ENCODE data around the gene OPTN.
"Not testable (repeated sequence)": the region's sequence is repeated elsewhere in the genome, so short reads cannot be mapped to it uniquely, and the experiment has no call there.

The OPTN gene

GRCh38 chr10:13136651-13137050 is 36.7 kb downstream of the OPTN start:
- DNase-seq, result no peak

- DNase-seq, result no peak
These were observed 39.2 kb downstream of the OPTN start for GRCh38 chr10:13139150-13139549.

DNA sequence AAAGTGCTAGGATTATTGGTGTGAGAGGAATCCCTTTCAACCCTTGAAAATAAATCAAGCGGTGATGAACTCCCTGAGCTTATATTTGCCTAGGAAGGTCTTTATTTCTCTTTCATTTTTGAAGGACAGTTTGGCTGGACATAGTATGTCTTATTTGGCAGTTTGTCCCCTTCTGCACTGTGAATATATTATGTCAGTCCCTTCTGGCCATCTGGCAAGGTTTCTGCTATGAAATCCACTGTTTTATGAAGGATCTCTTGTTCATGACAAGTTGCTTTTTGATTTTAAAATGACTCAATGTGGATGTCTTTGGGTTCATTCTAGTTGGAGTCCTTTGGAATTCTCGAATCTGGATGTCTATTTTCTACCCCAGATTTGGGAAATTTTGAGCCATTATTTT is 39.7 kb downstream of the OPTN start:
- no peak for DNase-seq

DNA sequence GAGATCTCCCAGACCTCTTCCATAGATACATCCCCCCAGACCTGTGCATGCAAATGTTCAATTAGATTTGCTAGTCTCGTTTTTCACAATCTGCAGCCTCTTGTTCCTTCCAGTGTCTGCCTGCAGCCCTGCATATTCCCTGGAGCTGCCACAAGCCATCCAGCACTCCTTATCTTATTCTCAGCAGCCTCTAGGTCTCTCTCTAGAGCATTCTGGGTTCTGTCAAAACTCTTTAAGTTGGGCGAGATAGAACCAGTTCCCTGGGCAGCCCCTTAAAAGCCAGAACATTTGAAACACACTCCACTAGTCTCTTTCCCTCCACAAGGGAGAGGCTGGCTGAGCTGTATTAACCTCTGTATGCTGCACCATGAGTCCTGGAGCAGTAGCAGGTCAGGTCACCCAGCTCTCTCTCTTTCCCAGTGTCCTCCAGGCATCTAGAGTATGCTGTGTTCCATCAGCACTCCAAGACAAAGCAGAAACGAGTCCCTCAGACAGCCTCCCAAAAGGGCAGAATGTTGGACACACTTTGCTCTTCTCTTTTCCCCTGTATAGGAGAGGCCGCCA is 40.7 kb downstream of the OPTN start:
- no peak for DNase-seq

GRCh38 chr10:13143766-13144165 is 43.8 kb downstream of the OPTN start:
- DNase-seq, result no peak

GRCh38 chr10:13144814-13145213 is 44.9 kb downstream of the OPTN start:
- DNase-seq, result no peak

DNA sequence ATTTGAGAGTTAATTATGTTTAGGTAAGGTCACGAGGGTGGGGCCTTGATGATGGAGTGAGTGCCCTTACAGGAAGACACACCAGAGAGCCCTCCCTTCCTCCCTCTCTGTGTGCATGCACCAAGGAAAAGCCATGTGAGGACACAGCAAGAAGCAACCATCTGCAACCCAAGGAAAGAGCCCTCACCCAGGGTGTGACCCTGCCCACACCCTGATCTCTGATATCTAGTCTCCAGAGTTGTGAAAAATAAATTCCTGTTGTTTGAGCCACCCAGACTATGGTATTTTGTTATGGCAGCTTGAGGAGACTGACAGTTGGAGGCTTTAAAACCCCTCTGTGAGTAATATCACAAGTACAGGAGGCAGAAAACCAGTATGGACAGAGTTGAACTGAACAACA is 46.4 kb downstream of the OPTN start:
- no peak for DNase-seq

DNA sequence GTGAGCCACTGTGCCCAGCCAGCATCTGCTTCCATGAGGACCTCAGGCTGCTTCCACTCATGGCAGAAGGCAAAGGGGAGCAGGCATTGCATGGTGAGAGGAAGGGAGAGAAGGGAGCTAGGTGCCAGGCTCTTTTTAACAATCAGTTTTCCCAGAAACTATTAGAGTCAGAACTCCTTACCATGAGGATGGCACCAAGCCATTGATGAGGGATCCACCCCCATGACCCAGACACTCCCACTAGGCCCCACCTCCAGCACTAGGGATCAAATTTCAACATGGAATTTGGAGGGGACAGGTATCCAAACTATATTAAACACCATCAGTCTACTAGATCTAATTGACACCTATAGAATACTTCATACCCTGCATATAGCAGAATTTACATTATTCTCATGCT is 47.2 kb downstream of the OPTN start:
- no peak for DNase-seq

DNA sequence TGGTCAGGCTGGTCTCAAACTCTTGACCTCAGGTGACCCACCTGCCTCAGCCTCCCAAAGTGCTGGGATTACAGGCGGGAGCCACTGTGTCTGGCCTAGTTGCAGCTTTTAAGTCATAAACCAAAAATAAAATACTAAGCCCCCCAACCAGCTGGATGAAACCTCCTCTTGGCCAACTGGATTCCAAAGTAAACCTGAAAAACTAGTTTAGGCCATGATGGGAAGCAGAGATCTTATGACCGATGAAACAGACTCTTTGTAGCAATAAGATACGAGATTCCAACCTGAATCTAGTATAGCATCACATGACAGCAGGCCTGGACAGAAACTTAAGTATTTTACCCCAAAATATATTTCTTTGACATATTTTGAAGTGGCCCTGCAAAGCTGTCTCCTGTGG is 52.3 kb downstream of the OPTN start:
- no peak for DNase-seq

DNA sequence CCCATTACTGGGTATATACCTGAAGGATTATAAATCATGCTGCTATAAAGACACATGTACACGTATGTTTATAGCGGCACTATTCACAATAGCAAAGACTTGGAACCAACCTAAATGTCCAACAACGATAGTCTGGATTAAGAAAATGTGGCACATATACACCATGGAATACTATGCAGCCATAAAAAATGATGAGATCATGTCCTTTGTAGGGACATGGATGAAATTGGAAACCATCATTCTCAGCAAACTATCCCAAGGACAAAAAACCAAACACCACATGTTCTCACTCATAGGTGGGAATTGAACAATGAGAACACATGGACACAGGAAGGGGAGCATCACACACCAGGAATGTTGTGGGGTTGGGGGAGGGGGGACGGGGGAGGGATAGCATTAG is 55.9 kb downstream of the OPTN start:
- DNase-seq, result not testable (repeated sequence)

GRCh38 chr10:13158401-13158800 is 58.4 kb downstream of the OPTN start:
- DNase-seq, result no peak

- peak; percentile 87 to 89 for DNase-seq
These were observed 61.2 kb downstream of the OPTN start, which contains the start of gene MCM10 for GRCh38 chr10:13160934-13161856. MCM10 (plus strand) TSS chr10:13161558; CDS start chr10:13164203, 2,645 bp downstream.

GRCh38 chr10:13161857-13162271 is 61.9 kb downstream of the OPTN start:
- DNase-seq, result no peak

DNA sequence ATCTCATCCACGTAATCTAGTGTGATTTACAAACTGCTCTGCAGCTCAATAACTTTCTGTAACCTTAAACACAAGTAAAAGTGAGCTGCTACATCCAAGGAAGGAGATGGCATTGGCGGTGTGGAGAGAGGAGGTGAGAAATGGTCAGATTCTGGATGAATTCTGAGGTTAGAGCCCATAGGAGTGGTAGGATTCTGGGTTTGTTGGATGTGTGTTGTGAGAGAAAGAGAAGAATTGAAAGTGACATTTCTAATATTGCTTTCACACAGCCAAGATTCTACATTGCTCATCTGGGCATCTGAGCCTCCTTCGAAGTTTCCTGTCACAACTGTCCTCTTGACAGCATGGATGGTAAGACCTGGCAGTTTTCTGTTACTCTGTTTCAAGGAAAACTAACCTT is 63.9 kb downstream of the OPTN start:
- DNase-seq, result no peak

DNA sequence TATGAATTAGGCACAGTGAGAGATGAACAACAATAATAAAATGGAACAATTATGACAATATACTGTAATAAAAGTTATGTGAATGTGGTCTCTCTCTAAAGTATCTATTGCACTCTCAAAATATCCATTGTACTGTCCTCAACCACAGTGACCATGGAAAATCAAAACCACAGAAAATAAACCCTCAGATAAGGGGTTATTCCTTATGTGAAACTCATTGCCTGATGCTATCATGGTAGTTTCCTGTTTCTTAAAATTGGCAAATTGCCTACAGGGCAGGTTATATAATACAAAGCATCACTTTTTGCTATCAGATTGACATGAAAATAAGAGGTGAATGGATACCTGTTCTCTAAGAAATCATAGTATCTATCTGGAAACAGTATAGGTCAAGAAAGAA is 65.2 kb downstream of the OPTN start:
- no peak for DNase-seq

DNA sequence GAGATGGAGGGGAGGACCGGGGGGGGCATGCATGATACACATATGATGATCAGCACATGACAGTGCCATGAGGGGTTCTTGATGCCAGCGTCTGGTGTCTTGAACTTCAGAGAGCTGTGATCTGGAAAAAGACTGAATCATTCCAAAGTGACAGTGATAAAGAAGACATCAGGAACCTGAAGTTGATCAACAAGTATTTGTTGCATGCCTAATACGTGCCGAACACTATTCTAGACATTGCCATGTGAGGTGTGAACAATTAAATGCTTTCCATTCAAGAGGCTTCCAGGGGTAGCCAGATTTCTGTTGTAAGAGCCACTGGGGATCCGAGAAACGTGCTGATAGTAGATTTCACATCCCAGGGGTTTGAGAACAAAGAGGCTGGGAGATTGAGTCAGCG is 67.6 kb downstream of the OPTN start:
- no peak for DNase-seq

DNA sequence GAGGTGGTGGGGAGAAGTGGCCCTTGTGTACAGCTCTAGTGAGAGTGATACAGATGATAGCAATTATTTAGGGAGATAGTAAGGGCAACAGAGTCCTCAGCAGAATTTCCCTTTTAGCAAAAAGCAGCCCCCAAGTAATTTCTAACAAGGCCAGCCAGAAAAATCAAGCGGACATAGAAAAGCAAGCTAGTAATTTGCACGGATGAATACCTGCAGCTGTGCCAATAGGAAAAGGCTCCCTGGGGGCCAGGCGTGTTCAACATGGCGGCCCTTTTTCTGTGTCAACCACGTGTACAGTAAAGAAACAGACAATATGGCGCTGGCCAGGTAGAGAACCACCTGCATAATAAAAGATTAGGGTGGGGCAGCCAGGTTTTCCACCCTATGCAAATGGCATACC is 68.8 kb downstream of the OPTN start:
- peak; percentile 3 to 22 for DNase-seq

GRCh38 chr10:13173616-13174015 is 73.7 kb downstream of the OPTN start:
- no peak for DNase-seq

GRCh38 chr10:13180788-13181187 is 80.8 kb downstream of the OPTN start:
- no peak for DNase-seq

DNA sequence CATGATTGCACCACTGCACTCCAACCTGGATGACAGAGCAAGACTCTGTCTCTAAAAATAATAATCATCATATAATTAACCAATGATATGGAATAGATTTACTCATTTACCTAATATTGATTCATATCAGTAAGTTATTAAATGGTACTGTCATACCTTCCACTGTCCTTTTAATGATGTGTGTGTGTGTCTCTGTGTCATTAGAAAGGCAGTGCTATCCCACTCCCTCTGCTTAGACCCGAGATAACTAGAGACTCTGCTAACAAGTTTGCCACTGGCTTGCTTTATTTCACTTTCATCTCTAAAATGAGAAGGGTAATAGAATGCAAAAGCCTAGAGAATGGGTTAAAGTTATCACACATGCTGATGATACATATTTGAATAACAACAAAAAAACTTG is 82.5 kb downstream of the OPTN start:
- DNase-seq, result no peak

DNA sequence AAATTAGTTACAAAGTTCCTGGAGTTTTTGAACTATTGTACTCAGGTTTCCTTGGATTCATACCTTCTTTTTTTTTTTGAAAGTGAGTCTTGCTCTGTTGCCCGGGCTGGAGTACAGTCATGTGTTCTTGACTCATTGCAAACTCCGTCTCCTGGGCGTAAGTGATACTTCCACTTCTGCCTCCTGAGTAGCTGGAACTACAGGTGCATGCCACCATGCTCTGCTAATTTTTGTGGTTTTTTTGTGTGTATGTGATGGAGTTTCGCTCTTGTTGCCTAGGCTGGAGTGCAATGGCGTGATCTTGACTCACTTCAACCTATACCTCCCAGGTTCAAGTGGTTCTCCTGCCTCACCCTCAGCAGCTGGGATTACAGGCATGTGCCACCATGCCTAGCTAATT is 83.7 kb downstream of the OPTN start:
- no peak for DNase-seq

- DNase-seq, result no peak
These were observed 84.3 kb downstream of the OPTN start for GRCh38 chr10:13184276-13184675.

DNA sequence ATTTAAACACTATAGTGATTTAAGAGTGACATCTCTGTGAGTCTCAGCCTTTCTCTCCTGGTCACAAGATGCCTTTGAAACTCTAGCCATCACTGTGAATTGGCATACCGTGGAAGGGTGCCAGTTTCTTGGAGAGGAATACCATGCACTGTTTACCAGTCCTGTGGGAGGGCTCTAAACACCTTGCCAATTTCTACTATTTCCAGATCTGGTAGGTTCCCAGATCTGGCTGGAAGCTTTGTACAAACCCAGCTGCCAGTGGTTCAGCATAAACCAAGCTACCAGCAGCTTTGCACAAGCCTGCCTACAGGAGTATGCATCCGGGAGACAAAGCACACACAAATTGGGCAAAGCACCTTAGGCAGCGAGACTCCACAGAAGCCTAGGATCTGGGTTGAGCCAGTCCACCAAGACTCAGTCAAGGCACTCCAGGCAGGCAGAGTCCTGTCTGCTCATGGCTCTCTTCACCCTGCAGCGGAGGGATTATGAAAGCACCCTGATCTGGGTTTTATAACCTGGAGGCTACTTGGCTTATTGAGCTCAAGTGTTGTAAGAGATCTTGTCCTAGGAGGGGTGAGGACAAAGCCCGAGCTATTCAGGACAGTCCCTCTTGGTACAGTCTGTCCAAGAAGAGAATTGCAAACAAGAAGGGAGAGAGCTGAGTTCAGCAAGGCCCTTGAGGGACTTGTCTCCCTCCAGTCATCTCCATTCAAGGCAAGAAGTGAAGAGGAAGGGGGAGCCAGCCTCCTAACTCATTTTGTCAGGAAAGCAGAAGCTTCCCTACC is 85.0 kb downstream of the OPTN start:
- DNase-seq, result no peak

- no peak for DNase-seq
These were observed 87.2 kb downstream of the OPTN start for GRCh38 chr10:13187135-13187534.

All from NCI-H1930 (cell line).